ENCODE measurements around the gene CRACR2A. TPM values are rescaled to one million over a fixed set of nuclear protein-coding genes. Genes with fewer than 3 reads are reported as not detected.

Gene CRACR2A
- total RNA-seq, 4 donors from 2014 or later: 2.2 to 11.8 (median 5.0) TPM

- ATAC-seq (ENCODE audit: low FRiP score) (no peak), DNase-seq (ENCODE audit: low spot score) (no peak)
- TF ChIP-seq CTCF (IDR thresholded peaks at IDR 0.05): no peak
Observed at GRCh38 chr12:3718100-3718499, 34.8 kb downstream of the CRACR2A start.

GRCh38 chr12:3717283-3717898 is 35.5 kb downstream of the CRACR2A start:
- no peak for TF ChIP-seq CTCF (IDR thresholded peaks at IDR 0.05)
- DNase-seq (ENCODE audit: low spot score): no peak

GRCh38 chr12:3715999-3716398 is 36.9 kb downstream of the CRACR2A start:
- no peak for TF ChIP-seq CTCF (IDR thresholded peaks at IDR 0.05)
- no peak for ATAC-seq (ENCODE audit: low FRiP score)
- DNase-seq (ENCODE audit: low spot score): no peak

More at GRCh38 chr12:3717283-3717898, 35.5 kb downstream of the CRACR2A start:
- ATAC-seq (ENCODE audit: low FRiP score): no peak

- DNase-seq (ENCODE audit: low spot score) (no peak), ATAC-seq (ENCODE audit: low FRiP score) (no peak)
- no peak for TF ChIP-seq CTCF (IDR thresholded peaks at IDR 0.05)
Observed at GRCh38 chr12:3713947-3714346, 39.0 kb downstream of the CRACR2A start.

GRCh38 chr12:3713483-3713882 is 39.4 kb downstream of the CRACR2A start:
- no peak for DNase-seq (ENCODE audit: low spot score)
- ATAC-seq (ENCODE audit: low FRiP score): no peak
- no peak for TF ChIP-seq CTCF (IDR thresholded peaks at IDR 0.05)

- ATAC-seq (ENCODE audit: low FRiP score): no peak
- no peak for TF ChIP-seq CTCF (IDR thresholded peaks at IDR 0.05)
Observed at GRCh38 chr12:3712209-3712992, 40.5 kb downstream of the CRACR2A start.

GRCh38 chr12:3705354-3705675 is 47.6 kb downstream of the CRACR2A start:
- DNase-seq (ENCODE audit: low spot score): no peak
- no peak for TF ChIP-seq CTCF (IDR thresholded peaks at IDR 0.05)
- no peak for ATAC-seq (ENCODE audit: low FRiP score)

More at GRCh38 chr12:3712209-3712992, 40.5 kb downstream of the CRACR2A start:
- DNase-seq (ENCODE audit: low spot score): no peak

All from omental fat pad (tissue), 4 donors.